H1 (cell line): ENCODE measurements around the gene BRINP3. TPM values are rescaled to one million over a fixed set of nuclear protein-coding genes. Genes with fewer than 3 reads are reported as not detected.

ENCODE experiments used
- ATF2 ChIP-seq: IDR thresholded peaks from 2 replicates; pipeline ENCODE4 v1.6.1; 2012; ENCODE audit warnings: low read length, inconsistent platforms
- CHD1 ChIP-seq: IDR thresholded peaks from 2 replicates; pipeline ENCODE4 v1.6.1; 2012; ENCODE audit warnings: low read depth, low read length, improper control_type of control experiment
- CHD7 ChIP-seq: fragments of 300-600 bp; sonication (generic); IDR thresholded peaks from 2 replicates; pipeline ENCODE4 v1.7.1; 2012; ENCODE audit warnings: low read length, moderate library complexity, mild to moderate bottlenecking, inconsistent platforms; ENCODE audit not compliant: insufficient replicate concordance
- EP300 ChIP-seq, 2 experiments: IDR thresholded peaks; 1 replicate in 1 of 2; 2 replicates in 1 of 2; pipeline ENCODE4 v1.6.1; 2011 to 2012; ENCODE audit warnings: low read depth in 2 of 2, low read length in 2 of 2, mild to moderate bottlenecking in 2 of 2, borderline replicate concordance in 1 of 2, inconsistent platforms in 1 of 2, moderate library complexity in 1 of 2
- KDM1A ChIP-seq: fragments of 200-600, 300-600 bp; sonication (generic); IDR thresholded peaks from 2 replicates; pipeline ENCODE4 v1.7.1; 2016; ENCODE audit warnings: mild to moderate bottlenecking, low read length, borderline replicate concordance
- TAF7 ChIP-seq: optimal IDR thresholded peaks from 2 replicates; pipeline ENCODE3; 2011; ENCODE audit warnings: low read depth, mild to moderate bottlenecking, inconsistent platforms, low read length, moderate library complexity, borderline replicate concordance
- TBP ChIP-seq: IDR thresholded peaks from 2 replicates; pipeline ENCODE4 v1.6.1; 2011; ENCODE audit warnings: low read depth, low read length, improper control_type of control experiment
- polyA plus RNA-seq, 7 experiments: library from polyadenylated mRNA; depleted of rRNA in 3 of 7; stranded (reverse) in 5 of 7; unstranded in 2 of 7; fragments of >200 nt in 5 of 7; fragments of 200-250 nt in 2 of 7; gene quantifications; 1 replicate in 5 of 7; 2 replicates in 1 of 7; 4 replicates in 1 of 7; pipeline versions ENCODE4 v1.2.1 to v1.2.3, GENCODE V29; 2011 to 2013; ENCODE audit warnings: missing spikeins in 2 of 7, mixed read lengths in 2 of 7
- total RNA-seq: library from RNA; stranded (reverse); fragmentation: NEBNext Ultra II Directional; extraction: Animal tissue kit (Norgen Biotek cat#: 25700); gene quantifications from 2 replicates; pipeline ENCODE4 v1.2.1, GENCODE V29; 2021

Gene BRINP3
- total and polyA plus RNA-seq, 2 of the 8 experiments (the other 6 are each of a cell fraction or from before 2014, with no cell fraction given), result not detected

- no peak for TF ChIP-seq CHD7
- TF ChIP-seq KDM1A, result no peak
- TF ChIP-seq ATF2, result no peak
- no peak for TF ChIP-seq EP300 (IDR thresholded peaks at IDR 0.05; ENCODE audit: borderline replicate concordance in 1 of 2, low read depth in 2 of 2, low read length in 2 of 2)
- no peak for TF ChIP-seq CHD1
- TF ChIP-seq TBP, result no peak
- TF ChIP-seq TAF7, result no peak
Observed at GRCh38 chr1:190444464-190444863, 33.2 kb downstream of the BRINP3 start (continued).
